ENCODE measurements around the gene SMAD1. TPM values are rescaled to one million over a fixed set of nuclear protein-coding genes. Genes with fewer than 3 reads are reported as not detected.

The SMAD1 gene
- polyA plus RNA-seq, 1 donor (not counting 4 experiments of a cell fraction or from before 2014, with no cell fraction given): 33.5 TPM

DNA sequence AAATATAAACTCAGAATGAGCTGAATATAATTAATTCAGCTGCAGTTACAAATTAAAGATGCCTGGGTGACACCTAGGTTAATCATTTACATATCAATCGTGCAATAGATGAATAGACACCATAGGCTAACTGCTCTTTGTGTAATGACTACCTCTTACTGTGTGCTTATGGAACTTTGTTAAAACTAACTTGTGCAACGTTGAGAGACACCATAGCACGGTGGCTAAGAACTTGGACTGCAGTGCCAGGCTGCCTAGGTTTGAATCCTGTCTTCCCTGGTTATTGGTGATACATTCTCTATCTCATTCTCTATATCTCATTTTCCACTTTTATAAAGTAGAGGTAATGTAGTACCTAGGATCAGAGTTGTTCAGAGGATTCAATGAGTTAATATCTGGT lies 46.9 kb downstream of the SMAD1 start:
- Histone ChIP-seq H3K4me3 (ENCODE audit: control insufficient read depth in 2 of 3, extremely low read depth in 1 of 3, insufficient read depth in 2 of 3, low read depth in 1 of 3, low read length in 3 of 3) (no peak overlapping the region), H3K9ac (ENCODE audit: control insufficient read depth, extremely low read depth, insufficient read depth, low read length) (no peak overlapping the region), H3K4me1 (ENCODE audit: control insufficient read depth, extremely low read depth, insufficient read depth, low read length) (peaks cover 22% of the 10 kb centered on the region), H3K9me3 (ENCODE audit: control insufficient read depth, low read depth, low read length) (no peaks in the 10 kb centered on the region), H3K27ac (ENCODE audit: control insufficient read depth, insufficient read depth, low read length) (no peak overlapping the region), H4K20me1 (ENCODE audit: control insufficient read depth, extremely low read depth, insufficient read depth, low read length) (no peaks in the 10 kb centered on the region), H3K27me3 (ENCODE audit: control insufficient read depth, extremely low read depth, insufficient read depth, low read length) (no peaks in the 10 kb centered on the region), H3K9me1 (ENCODE audit: control insufficient read depth, extremely low read depth, insufficient read depth, low read length) (no peaks in the 10 kb centered on the region), H3K4me2 (ENCODE audit: control insufficient read depth, extremely low read depth, insufficient read depth, low read depth, low read length) (no peak overlapping the region), H3K36me3 (ENCODE audit: control insufficient read depth in 2 of 2, extremely low read depth in 1 of 2, insufficient read depth in 2 of 2, low read length in 2 of 2) (no peaks in the 10 kb centered on the region), H2AFZ (ENCODE audit: control insufficient read depth, low read length) (no peak overlapping the region), H3K79me2 (ENCODE audit: control insufficient read depth, insufficient read depth, low read length) (peaks cover 15% of the 10 kb centered on the region)
- TF ChIP-seq CTCF (optimal IDR thresholded peaks at IDR 0.05 in 1 of 3, IDR thresholded peaks at IDR 0.05 in 1 of 3, conservative IDR thresholded peaks at IDR 0.05 in 1 of 3; ENCODE audit: extremely low read depth in 1 of 3, insufficient read depth in 2 of 3, low read length in 3 of 3) (no peak), EZH2 (IDR thresholded peaks at IDR 0.05; ENCODE audit: low read length) (no peak)
- dilution Hi-C loops (cut with MboI; ENCODE audit: extremely low pct_ligation_motif_present, low sequenced_read_pairs): no loop called here
- no peak for FAIRE-seq
- no peak for DNase-seq (ENCODE audit: low read depth, low spot score)

DNA sequence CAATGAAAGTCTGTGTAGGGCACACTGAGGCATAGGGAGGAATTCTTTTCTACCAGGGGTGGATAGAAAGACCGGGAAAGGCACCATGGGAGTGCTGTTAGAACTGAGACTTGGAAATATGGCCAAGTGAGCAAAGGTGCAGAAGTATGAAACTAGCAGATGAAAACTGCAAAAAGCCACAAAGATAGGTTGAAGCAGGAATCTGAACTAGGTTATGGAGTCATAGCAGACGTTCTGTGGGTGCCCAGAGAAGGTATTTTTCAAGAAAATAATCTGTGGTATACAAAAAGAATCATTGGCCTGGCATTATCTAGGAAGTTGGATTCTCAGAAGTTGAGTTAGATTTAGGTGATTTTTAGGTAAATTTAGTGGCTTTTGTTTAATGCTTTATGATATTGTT lies 48.5 kb downstream of the SMAD1 start:
- H3K9me1 ChIP-seq (ENCODE audit: control insufficient read depth, extremely low read depth, insufficient read depth, low read length): no peaks in the 10 kb centered on the region
- no peak overlapping the region for H2AFZ ChIP-seq (ENCODE audit: control insufficient read depth, low read length)
- no peaks in the 10 kb centered on the region for H4K20me1 ChIP-seq (ENCODE audit: control insufficient read depth, extremely low read depth, insufficient read depth, low read length)
- no peaks in the 10 kb centered on the region for H3K27me3 ChIP-seq (ENCODE audit: control insufficient read depth, extremely low read depth, insufficient read depth, low read length)
- H3K9ac ChIP-seq (ENCODE audit: control insufficient read depth, extremely low read depth, insufficient read depth, low read length): no peak overlapping the region
- FAIRE-seq (peak; percentile 32), DNase-seq (ENCODE audit: low read depth, low spot score) (no peak)
- H3K4me3 ChIP-seq (ENCODE audit: control insufficient read depth in 2 of 3, extremely low read depth in 1 of 3, insufficient read depth in 2 of 3, low read depth in 1 of 3, low read length in 3 of 3): no peak overlapping the region
- H3K36me3 ChIP-seq (ENCODE audit: control insufficient read depth in 2 of 2, extremely low read depth in 1 of 2, insufficient read depth in 2 of 2, low read length in 2 of 2): no peaks in the 10 kb centered on the region
- peaks cover 10% of the 10 kb centered on the region for H3K79me2 ChIP-seq (ENCODE audit: control insufficient read depth, insufficient read depth, low read length)
- no peak overlapping the region for H3K27ac ChIP-seq (ENCODE audit: control insufficient read depth, insufficient read depth, low read length)
- H3K4me2 ChIP-seq (ENCODE audit: control insufficient read depth, extremely low read depth, insufficient read depth, low read depth, low read length): no peak overlapping the region
- no peaks in the 10 kb centered on the region for H3K9me3 ChIP-seq (ENCODE audit: control insufficient read depth, low read depth, low read length)
- peaks cover 18% of the 10 kb centered on the region for H3K4me1 ChIP-seq (ENCODE audit: control insufficient read depth, extremely low read depth, insufficient read depth, low read length)
- TF ChIP-seq EZH2 (IDR thresholded peaks at IDR 0.05; ENCODE audit: low read length) (no peak), CTCF (optimal IDR thresholded peaks at IDR 0.05 in 1 of 3, IDR thresholded peaks at IDR 0.05 in 1 of 3, conservative IDR thresholded peaks at IDR 0.05 in 1 of 3; ENCODE audit: extremely low read depth in 1 of 3, insufficient read depth in 2 of 3, low read length in 3 of 3) (no peak)
- dilution Hi-C loops (cut with MboI; ENCODE audit: extremely low pct_ligation_motif_present, low sequenced_read_pairs): no loop called here

All from keratinocyte (primary cell).